ENCODE measurements around the gene ANAPC15.

ANAPC15 gene

GRCh38 chr11:72084076-72084475, 28.4 kb downstream of the ANAPC15 start:
- no peak for DNase-seq

- no peak for DNase-seq
Observed at GRCh38 chr11:72083414-72083813, 29.1 kb downstream of the ANAPC15 start.

- peak; percentile 65 for DNase-seq
Observed at GRCh38 chr11:72081821-72082453, 30.6 kb downstream of the ANAPC15 start.

GRCh38 chr11:72081184-72081644, 31.3 kb downstream of the ANAPC15 start:
- DNase-seq = no peak

- peak; percentile 100 for DNase-seq
Observed at GRCh38 chr11:72080326-72081183, 31.9 kb downstream of the ANAPC15 start, which contains the start of the genes LRRC51 and NUMA1. Gene LRRC51, plus strand, starts transcription at chr11:72080850. Its CDS starts 8,234 bp downstream, at chr11:72089084. Gene NUMA1, minus strand, starts transcription at chr11:72080542. Its CDS starts 44,599 bp downstream, at chr11:72035943.

GRCh38 chr11:72079819-72080325, 32.6 kb downstream of the ANAPC15 start:
- no peak for DNase-seq

GRCh38 chr11:72078477-72078876, 34.0 kb downstream of the ANAPC15 start:
- no peak for DNase-seq

GRCh38 chr11:72075756-72076155, 36.7 kb downstream of the ANAPC15 start:
- DNase-seq = no peak

GRCh38 chr11:72075109-72075508, 37.4 kb downstream of the ANAPC15 start:
- no peak for DNase-seq

- DNase-seq = no peak
Observed at GRCh38 chr11:72072348-72072747, 40.1 kb downstream of the ANAPC15 start.

GRCh38 chr11:72070491-72070890, 42.0 kb downstream of the ANAPC15 start:
- DNase-seq = no peak

GRCh38 chr11:72069787-72070251, 42.7 kb downstream of the ANAPC15 start:
- no peak for DNase-seq

- no peak for DNase-seq
Observed at GRCh38 chr11:72069200-72069599, 43.3 kb downstream of the ANAPC15 start.

GRCh38 chr11:72067676-72068075, 44.8 kb downstream of the ANAPC15 start:
- DNase-seq = no peak

GRCh38 chr11:72067266-72067665, 45.2 kb downstream of the ANAPC15 start:
- no peak for DNase-seq

- DNase-seq = no peak
Observed at GRCh38 chr11:72066855-72067254, 45.6 kb downstream of the ANAPC15 start.

- no peak for DNase-seq
Observed at GRCh38 chr11:72061739-72062396, 50.6 kb downstream of the ANAPC15 start.
